ENCODE results near the gene FN3KRP. TPM values are rescaled to one million over a fixed set of nuclear protein-coding genes. Genes with fewer than 3 reads are reported as not detected.
"Not testable (repeated sequence)": the region's sequence is repeated elsewhere in the genome, so short reads cannot be mapped to it uniquely, and the experiment has no call there.

The FN3KRP gene
- total and polyA plus RNA-seq, 2 donors (not counting 3 experiments of a cell fraction or from before 2014, with no cell fraction given): 22.2 to 35.2 TPM

GRCh38 chr17:82772026-82772425, 55.5 kb downstream of the FN3KRP start:
- Histone ChIP-seq H2AFZ (ENCODE audit: low read depth, low read length) (no peak overlapping the region), H3K27ac (ENCODE audit: insufficient read depth, low read depth, low read length) (no peak overlapping the region), H3K27me3 (ENCODE audit: control insufficient read depth in 2 of 2, insufficient read depth in 2 of 2, low read length in 2 of 2) (no peaks in the 10 kb centered on the region), H3K36me3 (ENCODE audit: control insufficient read depth in 2 of 2, extremely low read depth in 1 of 2, insufficient read depth in 2 of 2, low read length in 2 of 2) (peaks cover 2 to 7% of the 10 kb centered on the region in 2 experiments), H3K4me3 (replicated peaks in 1 of 3; ENCODE audit: insufficient read depth in 1 of 3, low read depth in 1 of 3, low read length in 3 of 3) (no peak overlapping the region), H4K20me1 (replicated peaks; ENCODE audit: control insufficient read depth, extremely low read depth, insufficient read depth, low read length) (no peaks in the 10 kb centered on the region), H3K9me1 (replicated peaks; ENCODE audit: control insufficient read depth, extremely low read depth, insufficient read depth, low read length) (no peaks in the 10 kb centered on the region), H3K4me2 (ENCODE audit: insufficient read depth, low read length) (no peak overlapping the region), H3K79me2 (ENCODE audit: control insufficient read depth, insufficient read depth, low read length) (no peaks in the 10 kb centered on the region), H3K9me3 (replicated peaks; ENCODE audit: control insufficient read depth, insufficient read depth, low read length) (no peaks in the 10 kb centered on the region), H3K4me1 (ENCODE audit: control insufficient read depth, extremely low read depth, insufficient read depth, low read length) (no peaks in the 10 kb centered on the region), H3K9ac (replicated peaks; ENCODE audit: extremely low read depth, insufficient read depth, low read length) (no peak overlapping the region)
- DNase-seq (ENCODE audit: low read depth, low spot score) (no peak), FAIRE-seq (no peak)
- dilution Hi-C loops (cut with MboI; ENCODE audit: extremely low pct_ligation_motif_present, low sequenced_read_pairs) (no loop called here), intact Hi-C loops (cut with micrococcal nuclease) (no loop called here)
- TF ChIP-seq EZH2 (IDR thresholded peaks at IDR 0.05; ENCODE audit: borderline replicate concordance, low read depth, low read length, severe bottlenecking): no peak
- CTCF ChIA-PET: interaction anchor here (1.0 to 1.9 kb wide), 5 partner anchors 9 to 422 kb away, joined by 3 to 10 read pairs (median 3); no protein-coding TSS in a partner anchor
- POLR2A ChIA-PET: interaction anchor here (0.7 kb wide), 1 partner anchor 73 kb away, joined by 3 read pairs; no protein-coding TSS in a partner anchor
- BruUV-seq (replicated peaks): no TSS peak

GRCh38 chr17:82774456-82774855, 58.0 kb downstream of the FN3KRP start:
- H3K79me2 ChIP-seq (ENCODE audit: control insufficient read depth, insufficient read depth, low read length); H2AFZ ChIP-seq (ENCODE audit: low read depth, low read length); H4K20me1 ChIP-seq (replicated peaks; ENCODE audit: control insufficient read depth, extremely low read depth, insufficient read depth, low read length); H3K36me3 ChIP-seq (ENCODE audit: control insufficient read depth in 2 of 2, extremely low read depth in 1 of 2, insufficient read depth in 2 of 2, low read length in 2 of 2); H3K27ac ChIP-seq (ENCODE audit: insufficient read depth, low read depth, low read length); dilution Hi-C loops (cut with MboI; ENCODE audit: extremely low pct_ligation_motif_present, low sequenced_read_pairs); H3K4me1 ChIP-seq (ENCODE audit: control insufficient read depth, extremely low read depth, insufficient read depth, low read length); H3K4me2 ChIP-seq (ENCODE audit: insufficient read depth, low read length); FAIRE-seq; H3K4me3 ChIP-seq (replicated peaks in 1 of 3; ENCODE audit: insufficient read depth in 1 of 3, low read depth in 1 of 3, low read length in 3 of 3); POLR2A ChIA-PET; H3K27me3 ChIP-seq (ENCODE audit: control insufficient read depth in 2 of 2, insufficient read depth in 2 of 2, low read length in 2 of 2); DNase-seq (ENCODE audit: low read depth, low spot score); H3K9ac ChIP-seq (replicated peaks; ENCODE audit: extremely low read depth, insufficient read depth, low read length); CTCF ChIA-PET; BruUV-seq (replicated peaks); H3K9me3 ChIP-seq (replicated peaks; ENCODE audit: control insufficient read depth, insufficient read depth, low read length); H3K9me1 ChIP-seq (replicated peaks; ENCODE audit: control insufficient read depth, extremely low read depth, insufficient read depth, low read length): not testable (repeated sequence)
- intact Hi-C loops (cut with micrococcal nuclease): loop anchor here (2.0 kb wide), 1 partner anchor 422 kb away; no protein-coding TSS in a partner anchor

Measured in endothelial cell of umbilical vein (primary cell).